ENCODE measurements around the gene BAX.

Gene BAX

DNA sequence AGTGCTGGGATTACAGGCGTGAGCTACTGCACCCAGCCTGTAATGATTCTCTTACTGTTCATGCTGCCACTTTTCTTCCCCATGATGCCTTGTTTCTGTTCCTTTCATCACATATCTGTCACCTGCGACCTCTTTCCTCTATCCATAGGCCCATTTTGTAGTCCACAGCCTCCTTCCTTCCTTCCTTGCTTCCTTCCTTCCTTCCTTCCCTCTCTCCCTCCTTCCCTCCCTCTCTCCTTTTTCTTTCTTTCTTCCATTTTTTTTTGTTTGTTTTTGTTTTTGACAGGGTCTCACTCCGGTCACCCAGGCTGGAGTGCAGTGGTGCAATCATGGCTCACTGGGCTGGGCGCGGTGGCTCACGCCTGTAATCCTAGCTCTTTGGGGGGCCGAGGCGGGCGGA, 34.2 kb downstream of the BAX start:
- no peak for DNase-seq

DNA sequence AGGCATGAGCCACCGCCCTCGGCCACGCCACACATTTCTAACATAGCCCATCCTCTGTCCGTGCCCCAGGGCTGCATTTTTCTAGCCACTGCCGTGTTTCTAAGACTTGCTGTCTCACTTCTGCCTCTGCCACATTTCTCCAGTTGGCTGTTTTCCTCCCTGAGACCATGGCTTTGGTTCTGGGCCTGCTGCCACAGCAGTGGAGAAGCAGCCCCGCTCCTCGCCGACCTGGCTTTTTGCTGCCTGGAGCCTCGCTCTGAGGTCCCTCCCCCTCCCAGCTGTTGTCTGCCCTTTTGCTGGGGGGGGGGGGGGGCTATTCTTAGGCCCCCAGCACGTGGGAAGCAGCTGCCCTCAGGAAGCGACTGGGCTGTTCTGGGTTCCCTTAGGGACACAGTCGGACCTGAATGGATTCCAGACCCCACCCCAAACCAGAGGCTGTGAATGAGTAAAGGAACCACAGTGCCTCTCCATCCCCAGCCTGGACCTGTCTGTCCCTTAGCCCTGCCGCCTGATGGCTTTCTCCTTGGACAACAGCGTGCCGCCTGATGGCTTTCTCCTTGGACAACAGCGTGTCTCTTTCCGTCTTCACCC, 35.1 kb downstream of the BAX start:
- no peak for DNase-seq

DNA sequence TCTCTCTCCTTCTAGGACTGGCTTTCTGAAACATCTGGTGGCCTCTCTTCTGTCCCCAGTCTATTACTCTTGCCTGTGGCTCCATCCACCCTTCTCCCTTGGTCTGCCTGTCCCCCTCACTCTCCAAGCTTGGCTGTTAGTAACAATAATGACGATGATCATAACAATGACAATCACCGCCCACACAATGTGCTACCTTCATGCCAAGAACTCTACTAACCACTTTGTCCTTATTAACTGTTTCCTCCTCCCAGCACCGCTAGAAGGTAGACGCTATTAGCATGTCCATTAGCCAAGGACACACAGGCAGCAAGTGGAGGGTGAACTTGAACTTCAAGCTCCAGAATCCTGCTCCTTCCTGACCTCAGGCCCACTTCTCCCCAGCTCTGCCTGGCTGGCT, 35.7 kb downstream of the BAX start:
- no peak for DNase-seq

DNA sequence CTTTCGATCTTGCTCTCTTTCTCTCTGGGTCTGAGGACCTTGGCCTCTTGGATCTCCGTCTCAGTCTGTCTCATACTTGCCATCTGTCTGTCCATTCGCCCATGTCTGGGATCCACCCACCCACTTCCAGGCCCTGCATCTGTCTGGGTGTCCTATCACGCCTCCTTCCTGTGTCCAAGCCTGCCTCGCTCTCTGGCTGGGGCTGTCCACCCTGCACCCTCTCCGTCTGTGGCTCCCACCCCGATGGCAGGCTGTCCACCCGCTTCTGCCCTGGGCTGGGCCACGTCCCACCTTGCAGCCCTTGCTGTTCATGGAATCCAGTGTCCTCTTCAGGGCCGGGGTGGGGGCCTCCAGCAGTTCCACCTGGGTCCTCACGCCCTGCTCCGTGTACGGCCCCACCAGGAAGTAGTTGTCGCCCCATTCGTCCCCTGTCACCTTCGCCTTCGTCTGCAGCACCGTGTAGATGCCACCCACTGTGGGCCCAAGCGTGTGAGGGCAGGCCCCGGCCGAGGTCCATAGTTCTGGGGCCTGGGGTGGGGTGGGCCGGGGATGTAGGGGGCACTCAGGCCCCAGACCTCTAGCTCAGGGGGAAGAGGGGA, 36.4 kb downstream of the BAX start:
- DNase-seq, result no peak

DNA sequence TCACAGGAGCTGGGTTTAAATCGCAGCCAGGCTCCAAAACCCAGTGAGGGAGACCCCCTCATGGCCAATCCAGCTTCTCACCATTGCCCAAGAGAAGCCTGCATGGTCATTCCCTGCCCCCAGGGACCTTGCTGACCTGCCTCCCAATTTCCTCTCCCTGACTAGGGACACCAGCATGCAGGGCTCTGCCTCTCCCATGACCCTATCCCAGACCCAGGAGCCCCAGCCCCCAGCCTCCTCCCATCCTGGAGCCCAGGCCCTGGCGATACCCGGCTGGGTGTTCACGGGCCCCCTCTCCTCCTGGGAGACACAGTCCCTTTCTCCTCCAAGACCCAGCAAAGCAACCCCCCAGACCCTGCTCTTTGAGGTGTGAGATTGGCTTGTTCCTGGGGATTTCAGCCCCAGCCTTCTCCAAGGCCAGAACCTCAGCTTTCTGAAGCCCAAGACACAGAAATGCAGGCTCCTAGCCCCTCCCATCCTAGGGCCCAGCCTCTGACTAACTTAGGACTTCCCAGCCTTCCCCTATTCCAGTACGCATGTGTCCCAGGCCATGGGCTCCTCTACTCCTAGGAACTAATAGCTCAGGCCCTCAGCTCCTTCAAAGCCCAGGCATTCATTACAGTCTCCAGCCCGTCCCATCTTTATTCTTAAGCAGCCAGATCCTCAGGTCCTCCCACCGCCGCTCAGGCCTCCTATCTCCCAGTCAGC, 37.4 kb downstream of the BAX start:
- DNase-seq, result peak; percentile 56

DNA sequence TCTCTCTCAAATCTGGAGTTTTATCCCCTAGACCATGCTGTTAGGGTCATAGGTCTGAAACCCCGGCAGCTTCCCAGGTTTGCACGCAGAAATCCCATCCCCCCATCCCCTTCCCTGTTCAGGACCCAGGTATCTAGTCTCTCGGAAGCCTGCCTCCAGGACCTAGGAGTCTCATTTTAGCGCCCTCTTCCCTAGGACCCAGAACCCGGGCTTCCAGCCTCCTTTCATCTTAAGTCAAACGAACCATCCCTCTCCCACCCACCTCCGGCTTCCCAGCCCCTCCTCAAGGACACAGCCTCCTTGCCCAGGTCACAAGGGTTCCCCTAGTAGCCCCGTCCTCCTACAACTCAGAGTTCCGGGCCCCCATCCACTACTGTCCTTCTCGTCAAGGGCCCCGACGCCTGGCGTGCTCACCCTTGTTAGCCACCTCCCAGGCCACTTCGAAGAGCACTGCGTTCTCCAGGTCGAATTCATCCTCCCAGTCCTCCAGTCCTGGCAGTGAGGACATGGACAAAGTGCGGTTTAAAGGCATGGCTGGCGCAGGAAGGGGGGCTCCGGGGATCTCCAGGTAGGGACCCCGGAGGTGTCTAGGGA, 38.0 kb downstream of the BAX start:
- DNase-seq, result no peak

DNA sequence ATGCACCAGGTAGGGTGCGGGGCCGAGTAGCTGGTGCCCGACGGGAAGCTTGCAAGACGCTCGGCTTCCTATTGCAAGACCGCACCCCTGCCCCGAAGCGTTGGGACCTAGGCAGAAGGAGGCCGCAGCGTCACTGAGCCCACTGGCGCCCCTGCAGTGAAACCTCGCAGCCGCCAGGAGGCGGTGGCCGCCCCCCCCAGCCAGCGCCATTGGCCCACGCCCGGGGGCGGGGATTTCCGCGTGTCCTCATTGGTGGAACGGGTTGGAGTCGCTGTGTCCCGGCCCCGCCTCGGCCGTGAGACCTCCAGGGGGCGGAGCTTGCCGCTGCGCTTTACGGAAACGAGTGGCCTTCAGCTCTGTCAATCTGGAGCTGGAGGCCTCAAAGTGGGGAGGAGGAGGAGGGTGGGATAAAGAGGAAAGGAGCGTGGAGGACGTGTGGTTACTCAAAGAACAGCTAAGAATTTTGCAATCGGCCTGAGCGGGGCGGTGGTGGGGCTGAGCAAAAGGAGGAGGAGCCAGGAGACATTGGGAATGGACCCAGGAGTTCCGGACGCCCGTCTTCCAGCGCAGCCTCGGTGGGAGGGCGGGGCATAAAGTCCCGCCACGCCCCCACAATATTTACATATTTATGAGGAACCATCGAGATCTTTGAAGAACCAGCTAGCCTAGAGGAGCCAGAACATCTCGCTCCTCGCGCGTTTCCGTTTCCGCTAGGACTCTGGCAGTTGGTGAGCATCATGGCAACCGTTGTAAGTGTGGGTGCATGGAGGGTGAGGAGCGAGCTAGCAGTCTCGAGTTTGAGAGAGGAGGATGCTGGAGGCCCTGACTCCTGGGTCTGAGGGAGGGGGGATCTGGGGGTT, 38.7 kb downstream of the BAX start, which contains the start of the genes GYS1 and RUVBL2:
Gene GYS1, minus strand, starts transcription at position 135 of the 860 bp plus-strand sequence. CDS start 197 bp downstream, outside the sequence.
Gene RUVBL2, plus strand, starts transcription at position 713 of the 860 bp plus-strand sequence. Its CDS starts 25 bp downstream, at position 738.
- DNase-seq, result peak; percentile 100

DNA sequence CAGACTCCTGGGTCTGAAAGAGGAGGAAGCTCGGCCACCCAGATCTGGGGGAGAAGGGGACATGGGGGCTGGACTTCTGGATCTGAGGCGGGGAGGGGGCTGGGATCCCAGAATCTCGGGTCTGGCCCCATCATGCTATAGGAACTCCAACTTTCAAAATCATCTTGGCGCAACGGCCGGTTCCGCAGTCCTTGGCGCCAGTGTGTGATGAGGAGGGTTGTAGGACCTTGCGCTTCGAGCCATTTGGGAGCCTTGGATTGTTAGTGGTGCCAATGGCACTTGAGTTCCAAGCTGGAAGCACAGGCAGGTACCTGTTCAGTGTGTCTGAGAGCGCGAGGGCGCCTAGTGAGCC, 39.3 kb downstream of the BAX start:
- no peak for DNase-seq

DNA sequence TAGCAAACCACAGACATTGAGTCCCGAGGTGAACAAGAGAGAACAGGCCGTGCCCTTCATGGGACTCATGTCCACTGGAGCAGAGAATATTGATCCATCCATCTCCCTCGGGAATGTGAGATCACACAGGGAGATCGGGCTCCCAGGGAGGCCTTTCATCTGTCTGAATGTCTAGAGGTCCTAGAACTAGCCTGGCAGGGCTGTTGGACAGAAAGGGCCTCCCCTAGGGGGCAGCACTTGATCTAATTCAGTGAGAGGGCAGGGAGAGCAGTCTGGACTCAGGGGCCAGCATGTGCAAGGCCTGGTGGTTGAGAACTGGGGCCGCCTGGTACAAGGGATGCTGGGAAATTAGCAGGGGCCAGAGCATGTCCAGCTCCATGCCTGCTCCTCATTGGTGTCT, 43.3 kb downstream of the BAX start:
- DNase-seq, result peak; percentile 52

DNA sequence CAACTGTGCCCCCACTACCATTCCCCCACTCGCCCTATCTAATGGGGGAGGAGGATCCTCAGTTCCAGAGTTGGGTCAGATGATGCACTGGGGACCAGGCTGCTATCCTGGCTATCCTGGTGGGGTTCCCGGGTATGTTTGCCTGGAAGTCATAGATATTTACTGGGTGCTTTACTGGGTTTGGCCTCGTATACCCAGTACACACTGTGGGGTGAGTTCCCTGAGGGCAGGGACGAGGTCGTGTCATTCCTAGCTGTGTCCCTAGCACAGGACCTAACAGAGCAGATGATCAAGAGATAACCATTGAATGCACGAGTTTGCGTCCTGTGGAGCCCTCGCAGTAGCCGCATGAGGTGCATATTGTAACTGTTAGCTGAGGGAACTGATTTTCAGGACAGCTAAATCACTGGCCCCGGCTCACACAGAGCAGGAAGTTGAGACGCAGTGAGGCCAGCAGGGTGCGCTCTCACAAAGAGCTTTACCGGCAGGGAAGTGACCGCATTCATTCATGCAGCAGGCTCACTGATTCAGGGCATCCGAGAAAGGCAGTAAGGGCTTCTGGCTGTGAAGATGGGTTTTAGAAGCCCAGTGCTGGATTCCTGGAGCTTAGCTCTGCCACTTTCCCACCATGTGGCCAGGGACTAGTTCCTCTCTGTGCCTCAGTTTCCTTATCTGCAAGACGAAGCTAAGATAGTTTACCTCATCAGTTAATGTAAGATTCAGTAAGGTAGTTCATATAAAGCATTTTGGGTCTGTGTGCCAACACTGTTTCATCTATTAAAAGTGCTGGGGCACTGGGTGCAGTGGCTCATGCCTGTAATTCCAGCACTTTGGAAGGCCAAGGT, 45.0 kb downstream of the BAX start:
- DNase-seq, result peak; percentile 73

DNA sequence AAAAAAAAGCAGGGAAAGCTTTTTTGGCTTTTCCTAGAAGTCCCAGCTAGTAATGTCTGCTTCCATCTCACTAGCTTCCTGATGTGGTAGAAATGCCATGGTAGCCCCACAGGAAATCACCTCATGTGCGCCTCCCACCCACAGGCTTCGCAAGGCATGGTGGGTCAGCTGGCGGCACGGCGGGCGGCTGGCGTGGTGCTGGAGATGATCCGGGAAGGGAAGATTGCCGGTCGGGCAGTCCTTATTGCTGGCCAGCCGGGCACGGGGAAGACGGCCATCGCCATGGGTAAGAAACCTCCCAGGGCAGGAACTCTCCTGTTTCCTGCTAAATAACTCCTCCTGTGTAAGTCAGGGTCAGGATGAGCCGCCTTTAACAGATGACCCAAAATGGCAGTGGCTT, 49.5 kb downstream of the BAX start:
- DNase-seq, result no peak

DNA sequence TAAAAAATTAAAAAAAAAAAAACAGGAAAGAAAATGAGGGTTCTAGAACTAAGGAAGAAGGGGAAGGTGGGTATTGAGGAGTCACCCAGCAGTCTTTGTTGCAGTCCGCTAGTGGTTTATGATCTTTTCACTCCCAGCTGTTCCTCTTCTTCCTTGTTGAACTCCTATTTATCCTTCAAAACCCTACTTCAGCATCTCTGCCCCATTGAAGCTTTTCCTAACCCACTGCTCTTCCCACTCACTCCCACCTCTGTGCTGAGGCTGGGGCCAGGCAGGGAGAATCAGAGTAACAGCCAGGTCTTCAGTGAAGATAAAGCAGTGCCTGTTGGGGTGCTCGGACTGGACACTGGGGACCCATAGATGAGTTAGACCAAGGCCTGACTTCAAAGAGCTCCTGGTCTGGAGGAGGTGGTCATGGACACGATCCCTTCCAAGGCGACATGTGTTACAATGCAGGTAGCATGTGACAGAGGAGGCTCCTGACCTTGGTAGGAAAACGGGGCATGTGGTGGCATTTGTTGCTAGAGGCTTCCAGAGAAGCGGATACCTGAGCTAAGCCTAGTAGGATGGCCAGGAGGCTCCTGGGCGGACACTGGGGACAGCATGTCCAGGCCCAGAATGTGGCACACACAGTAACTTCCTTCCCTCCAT, 50.4 kb downstream of the BAX start:
- DNase-seq, result no peak

DNA sequence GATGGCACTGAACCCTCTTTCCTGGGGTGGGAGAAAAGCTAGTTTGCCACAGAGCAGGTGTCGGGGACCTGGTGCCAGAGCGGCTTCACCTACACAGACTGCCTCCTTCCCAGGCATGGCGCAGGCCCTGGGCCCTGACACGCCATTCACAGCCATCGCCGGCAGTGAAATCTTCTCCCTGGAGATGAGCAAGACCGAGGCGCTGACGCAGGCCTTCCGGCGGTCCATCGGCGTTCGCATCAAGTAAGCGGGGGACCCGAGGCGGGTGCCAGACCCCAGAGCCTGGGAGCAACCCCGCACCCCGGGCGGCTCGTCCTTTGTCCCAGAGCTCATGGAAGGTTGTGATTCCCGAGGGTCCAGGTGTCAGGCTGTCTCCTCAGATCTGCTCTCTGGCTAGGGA, 52.2 kb downstream of the BAX start:
- DNase-seq, result no peak

DNA sequence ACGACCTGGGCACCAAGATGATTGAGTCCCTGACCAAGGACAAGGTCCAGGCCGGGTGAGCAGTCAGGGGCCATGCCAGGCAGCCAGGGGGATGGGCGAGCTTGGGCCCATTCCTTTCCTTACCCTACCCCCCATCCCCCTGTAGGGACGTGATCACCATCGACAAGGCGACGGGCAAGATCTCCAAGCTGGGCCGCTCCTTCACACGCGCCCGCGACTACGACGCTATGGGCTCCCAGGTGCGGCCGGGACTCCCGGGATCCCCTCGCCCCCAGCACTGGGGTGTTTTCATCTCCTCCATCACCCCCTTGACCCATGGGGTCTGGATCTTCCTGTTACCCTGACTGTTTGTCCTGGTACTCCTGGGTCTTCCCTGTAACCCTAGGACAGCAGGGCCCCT, 55.2 kb downstream of the BAX start:
- no peak for DNase-seq

DNA sequence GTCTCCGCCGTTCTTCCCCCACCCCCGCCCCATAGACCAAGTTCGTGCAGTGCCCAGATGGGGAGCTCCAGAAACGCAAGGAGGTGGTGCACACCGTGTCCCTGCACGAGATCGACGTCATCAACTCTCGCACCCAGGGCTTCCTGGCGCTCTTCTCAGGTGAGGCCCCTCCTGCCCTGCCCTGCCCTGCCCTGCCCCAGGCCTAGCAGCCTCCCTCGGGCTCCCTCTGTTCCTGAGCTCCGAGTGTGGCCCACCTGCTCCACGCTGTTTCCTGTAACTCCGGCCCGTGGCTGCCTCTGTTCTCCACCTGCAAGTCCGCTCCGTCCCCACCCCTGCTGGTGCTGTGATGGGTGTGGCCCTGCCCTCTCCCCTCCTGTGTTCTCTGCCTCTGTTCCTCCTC, 55.8 kb downstream of the BAX start:
- DNase-seq, result no peak

DNA sequence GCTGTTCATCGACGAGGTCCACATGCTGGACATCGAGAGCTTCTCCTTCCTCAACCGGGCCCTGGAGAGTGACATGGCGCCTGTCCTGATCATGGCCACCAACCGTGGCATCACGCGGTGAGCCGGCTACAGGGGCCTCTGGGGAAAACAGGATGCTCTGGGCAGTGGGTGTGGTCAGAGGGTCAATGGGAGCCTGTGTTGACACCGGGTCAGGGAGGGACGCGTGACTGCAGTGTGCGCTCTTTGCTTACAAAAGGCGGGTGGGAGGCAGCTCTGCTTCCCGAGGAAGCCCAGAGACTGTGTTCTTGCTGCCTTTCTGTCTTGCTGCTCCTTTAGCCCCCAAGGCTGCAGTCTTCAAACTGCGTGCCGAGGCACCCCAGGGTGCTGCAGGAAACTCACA, 56.5 kb downstream of the BAX start:
- no peak for DNase-seq

Measured in MV-4-11 (cell line).